ENCODE results near the gene KCTD17.

DNA sequence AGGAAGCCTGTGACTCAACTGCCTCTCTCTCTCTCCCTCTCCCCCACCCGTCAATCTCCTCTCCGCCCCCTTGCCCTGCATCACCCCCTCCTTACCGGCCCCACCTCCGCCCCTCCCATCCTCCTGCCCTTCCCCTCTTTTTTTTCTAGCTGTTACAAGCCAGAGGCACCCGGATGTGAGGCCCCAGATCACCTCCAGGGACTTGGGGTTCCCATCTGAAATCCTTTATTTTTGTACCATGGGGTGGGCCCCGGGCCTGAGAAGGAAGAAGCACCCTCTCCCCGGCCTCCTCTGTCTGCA is 10.8 kb downstream of the KCTD17 start:
- TF ChIP-seq POLR2A (IDR thresholded peaks at IDR 0.05) = no peak
- TF ChIP-seq, protein P1, sequence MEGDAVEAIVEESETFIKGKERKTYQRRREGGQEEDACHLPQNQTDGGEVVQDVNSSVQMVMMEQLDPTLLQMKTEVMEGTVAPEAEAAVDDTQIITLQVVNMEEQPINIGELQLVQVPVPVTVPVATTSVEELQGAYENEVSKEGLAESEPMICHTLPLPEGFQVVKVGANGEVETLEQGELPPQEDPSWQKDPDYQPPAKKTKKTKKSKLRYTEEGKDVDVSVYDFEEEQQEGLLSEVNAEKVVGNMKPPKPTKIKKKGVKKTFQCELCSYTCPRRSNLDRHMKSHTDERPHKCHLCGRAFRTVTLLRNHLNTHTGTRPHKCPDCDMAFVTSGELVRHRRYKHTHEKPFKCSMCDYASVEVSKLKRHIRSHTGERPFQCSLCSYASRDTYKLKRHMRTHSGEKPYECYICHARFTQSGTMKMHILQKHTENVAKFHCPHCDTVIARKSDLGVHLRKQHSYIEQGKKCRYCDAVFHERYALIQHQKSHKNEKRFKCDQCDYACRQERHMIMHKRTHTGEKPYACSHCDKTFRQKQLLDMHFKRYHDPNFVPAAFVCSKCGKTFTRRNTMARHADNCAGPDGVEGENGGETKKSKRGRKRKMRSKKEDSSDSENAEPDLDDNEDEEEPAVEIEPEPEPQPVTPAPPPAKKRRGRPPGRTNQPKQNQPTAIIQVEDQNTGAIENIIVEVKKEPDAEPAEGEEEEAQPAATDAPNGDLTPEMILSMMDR (IDR thresholded peaks at IDR 0.05) = no peak
